Measurements from ENCODE around the gene ICAM3.
"Not testable (repeated sequence)": the region's sequence is repeated elsewhere in the genome, so short reads cannot be mapped to it uniquely, and the experiment has no call there.

Gene ICAM3

GRCh38 chr19:10339380-10339960 is at the start of gene ICAM3:
TSS of gene ICAM3 (minus strand) at chr19:10339624. CDS start at chr19:10339614, 10 bp downstream.
- peak; percentile 77 for DNase-seq

DNA sequence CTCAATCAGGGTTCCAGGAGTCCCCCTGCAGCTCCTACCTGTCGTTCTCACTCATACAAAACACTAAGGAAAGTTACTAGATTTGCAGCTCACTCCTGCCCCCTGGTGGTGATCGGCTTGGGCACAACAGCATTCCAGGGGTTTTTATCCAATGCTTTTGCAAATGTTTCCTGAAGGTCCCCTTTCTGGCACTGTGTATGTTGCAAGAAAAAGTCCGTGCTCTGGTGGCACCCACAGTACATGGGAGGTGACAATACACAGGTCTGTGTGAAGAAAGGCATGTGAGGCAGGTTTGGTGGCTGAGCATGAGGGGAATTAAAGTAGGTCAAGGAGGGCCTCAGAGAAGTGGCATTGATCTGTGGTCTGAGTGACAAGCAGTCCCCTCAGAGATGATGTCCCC is 49.5 kb upstream of the ICAM3 start:
- peak; percentile 87 for DNase-seq

DNA sequence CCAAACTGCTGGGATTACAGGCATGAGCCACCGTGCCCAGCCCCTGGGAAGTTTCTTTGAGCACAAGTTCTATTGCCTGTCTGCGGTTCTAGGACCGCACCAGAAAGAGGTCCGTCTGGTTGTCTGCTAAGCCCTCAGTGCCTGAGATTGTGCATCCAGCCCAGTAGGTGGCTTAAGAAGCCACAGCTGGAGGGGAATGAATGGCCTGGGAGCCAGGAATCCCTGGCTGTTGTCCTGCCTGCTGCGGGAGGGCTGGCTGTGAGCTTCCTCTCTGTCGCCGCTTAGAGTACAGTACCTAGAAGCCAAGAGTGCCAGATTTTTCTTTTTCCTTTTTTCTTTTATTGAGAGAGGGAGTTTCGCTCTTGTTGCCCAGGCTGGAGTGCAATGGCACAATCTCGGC is 45.2 kb upstream of the ICAM3 start:
- DNase-seq = no peak

DNA sequence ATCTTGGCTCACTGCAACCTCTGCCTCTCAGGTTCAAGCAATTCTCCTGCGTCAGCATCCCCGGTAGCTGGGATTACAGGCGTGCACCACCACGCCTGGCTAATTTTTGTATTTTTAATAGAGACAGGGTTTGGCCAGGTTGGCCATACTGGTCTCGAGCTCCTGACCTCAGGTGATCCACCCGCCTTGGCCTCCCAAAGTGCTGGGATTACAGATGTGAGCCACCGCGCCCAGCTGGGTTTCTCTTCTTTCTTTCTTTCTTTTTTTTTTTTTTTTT is 43.7 kb upstream of the ICAM3 start:
- not testable (repeated sequence) for DNase-seq

DNA sequence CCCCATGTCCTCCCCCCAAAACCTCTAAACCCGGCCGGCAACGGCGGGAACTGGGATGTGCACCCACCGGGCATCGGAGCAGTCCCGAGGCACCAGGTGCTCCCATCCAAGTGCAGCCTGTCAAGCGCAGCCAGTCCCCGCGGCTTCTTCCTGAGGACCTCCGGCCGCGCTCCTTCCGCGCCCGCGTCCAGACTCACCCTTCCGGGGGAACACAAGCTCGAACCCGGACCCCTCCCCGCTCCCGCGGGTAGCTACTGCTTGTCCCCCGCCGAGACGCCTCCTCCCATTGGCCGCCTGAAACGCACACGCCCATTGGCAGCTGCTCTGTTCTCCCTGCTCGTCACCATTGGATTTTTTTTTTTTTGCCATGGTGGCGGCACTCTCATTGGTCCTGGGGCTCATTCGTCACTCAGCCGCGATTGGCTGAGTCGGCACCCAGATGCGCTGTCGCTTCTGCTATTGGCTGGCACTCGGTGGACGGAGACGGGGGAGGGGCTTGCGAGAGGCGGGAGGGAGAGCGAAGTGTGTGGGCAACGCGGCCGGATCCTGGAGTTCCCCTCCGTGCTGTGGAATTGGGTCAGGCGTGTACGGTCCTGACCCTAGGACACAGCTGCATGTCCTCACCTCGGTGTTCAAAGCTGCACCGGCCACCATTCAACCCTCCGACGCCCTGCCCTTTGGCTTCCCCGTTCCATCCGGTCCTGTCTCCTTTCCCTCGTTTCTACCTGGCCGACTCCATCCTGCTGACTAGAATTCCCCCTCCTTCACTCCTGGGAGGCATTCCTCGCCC is 41.1 kb upstream of the ICAM3 start, which contains the start of gene TYK2:
TSS of gene TYK2 (minus strand) at position 260 of the 790 bp plus-strand sequence. CDS start 2,166 bp downstream, outside the sequence.
- DNase-seq = peak; percentile 99

- DNase-seq = peak; percentile 50
Measured at GRCh38 chr19:10379880-10380312, 40.5 kb upstream of the ICAM3 start.

GRCh38 chr19:10378124-10378523 is 38.7 kb upstream of the ICAM3 start:
- DNase-seq = no peak

GRCh38 chr19:10377140-10377640 is 37.8 kb upstream of the ICAM3 start:
- not testable (repeated sequence) for DNase-seq

GRCh38 chr19:10374931-10375330 is 35.5 kb upstream of the ICAM3 start:
- no peak for DNase-seq

DNA sequence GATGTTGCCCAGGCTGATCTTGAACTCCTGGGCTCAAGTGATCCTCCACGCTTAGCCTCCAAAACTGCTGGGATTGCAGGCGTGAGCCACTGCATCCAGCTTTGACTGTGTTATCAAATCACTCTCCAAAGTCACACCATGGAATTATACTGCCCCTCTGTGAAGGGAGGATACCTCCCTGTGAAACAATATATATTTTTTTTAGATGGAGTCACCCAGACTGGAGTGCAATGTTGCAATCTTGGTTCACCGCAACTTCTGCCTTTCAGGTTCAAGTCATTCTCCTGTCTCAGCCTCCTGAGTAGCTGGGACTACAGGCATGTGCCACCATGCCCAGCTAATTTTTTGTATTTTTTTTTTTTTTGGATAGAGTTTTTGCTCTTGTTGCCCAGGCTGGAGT is 33.3 kb upstream of the ICAM3 start:
- DNase-seq = no peak

DNA sequence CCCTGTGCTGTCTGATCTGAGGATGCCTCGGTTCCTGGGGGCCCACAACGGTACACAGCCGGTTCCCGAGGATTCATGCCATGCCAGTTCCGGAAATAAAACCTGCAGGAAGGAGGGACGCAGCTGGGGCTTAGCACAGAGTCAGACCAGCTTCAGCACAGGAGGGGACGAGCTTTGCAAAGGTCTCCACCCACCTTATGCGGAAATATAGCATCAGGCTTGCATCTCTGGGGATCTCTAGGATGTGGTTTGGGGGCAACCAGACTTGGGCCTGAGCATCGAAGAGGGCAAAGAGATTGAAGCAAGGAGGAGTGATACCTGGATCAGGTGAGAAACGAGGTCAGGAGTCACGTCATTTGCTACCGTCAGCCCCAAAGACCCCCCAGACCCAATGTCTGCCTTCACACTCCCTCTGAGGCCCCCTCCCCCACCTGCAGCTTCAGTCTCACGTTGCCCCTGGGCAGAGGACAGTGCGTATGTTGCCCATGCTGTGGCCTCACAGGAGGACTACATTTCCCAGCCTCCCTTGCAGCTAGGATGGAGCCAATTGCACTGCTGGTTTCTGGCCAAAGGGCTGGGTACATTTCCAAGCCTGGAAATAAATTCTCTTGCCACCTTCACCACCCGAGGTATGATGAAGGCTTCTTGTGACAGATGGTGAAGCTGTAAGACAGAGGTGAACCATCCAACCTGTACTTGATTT is 28.8 kb upstream of the ICAM3 start:
- peak; percentile 35 for DNase-seq

- DNase-seq = not testable (repeated sequence)
Measured at GRCh38 chr19:10366950-10367512, 27.6 kb upstream of the ICAM3 start.

DNA sequence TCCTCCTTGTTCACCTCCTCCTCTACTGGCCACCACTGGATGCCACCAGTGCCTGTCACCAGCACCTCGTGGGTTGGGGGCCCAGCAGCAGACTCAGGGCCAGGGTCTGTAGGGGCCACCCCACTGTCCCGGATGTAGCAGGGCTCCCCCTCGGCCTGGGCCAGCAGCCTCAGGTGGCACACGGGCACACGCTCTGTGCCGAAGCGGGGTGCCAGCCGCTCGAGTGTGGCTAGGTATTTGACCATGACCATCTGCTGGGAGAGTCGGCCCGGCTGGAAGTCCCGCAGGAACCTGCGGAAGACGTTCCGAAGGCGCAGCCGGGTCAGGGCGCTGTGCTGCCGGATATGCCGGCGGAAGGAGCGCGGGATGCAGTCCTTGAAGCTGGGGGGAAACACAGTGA is 26.1 kb upstream of the ICAM3 start:
- DNase-seq = no peak

GRCh38 chr19:10364644-10365043 is 25.2 kb upstream of the ICAM3 start:
- no peak for DNase-seq

DNA sequence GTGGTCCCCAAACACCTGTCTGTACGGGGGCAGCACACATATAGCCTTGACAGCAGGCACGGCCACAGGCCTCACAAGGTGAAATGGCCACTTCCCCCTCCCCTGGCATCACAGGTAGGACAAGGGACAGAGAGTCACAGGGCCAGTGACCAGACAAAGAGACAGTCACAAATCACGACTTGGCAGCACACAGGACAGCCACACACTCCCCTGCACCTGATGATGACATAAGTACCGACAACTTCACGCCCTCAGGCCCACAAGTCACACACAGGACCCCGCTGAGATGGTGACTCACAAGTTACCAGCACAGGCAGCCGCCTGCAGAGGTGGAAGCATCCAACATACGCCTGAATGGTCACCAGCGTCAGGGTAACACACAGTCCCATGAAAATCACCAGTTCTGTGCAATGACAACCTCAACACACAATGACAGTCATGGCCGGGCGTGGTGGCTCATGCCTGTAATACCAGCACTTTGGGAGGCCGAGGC is 24.4 kb upstream of the ICAM3 start:
- DNase-seq = no peak

DNA sequence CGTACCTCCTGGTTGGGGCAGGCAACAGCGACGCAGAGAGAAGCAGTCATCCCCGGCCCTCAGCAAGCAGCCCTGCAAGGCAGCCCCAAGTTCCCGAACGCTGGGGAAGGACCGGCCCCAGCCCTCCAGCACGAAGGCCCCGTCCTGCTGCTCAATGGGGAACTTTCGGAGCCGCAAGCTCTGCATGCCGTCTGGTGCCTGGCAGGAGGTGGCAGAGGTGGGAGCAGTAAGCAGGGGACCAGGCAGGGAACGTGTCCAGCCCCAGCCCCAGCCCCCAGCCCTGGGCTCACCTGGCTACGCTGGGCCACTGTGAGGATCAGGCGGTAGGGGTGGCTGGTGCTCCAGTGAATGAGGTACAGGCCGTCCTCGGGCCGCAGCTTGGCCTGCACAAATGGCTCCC is 22.8 kb upstream of the ICAM3 start:
- no peak for DNase-seq

DNA sequence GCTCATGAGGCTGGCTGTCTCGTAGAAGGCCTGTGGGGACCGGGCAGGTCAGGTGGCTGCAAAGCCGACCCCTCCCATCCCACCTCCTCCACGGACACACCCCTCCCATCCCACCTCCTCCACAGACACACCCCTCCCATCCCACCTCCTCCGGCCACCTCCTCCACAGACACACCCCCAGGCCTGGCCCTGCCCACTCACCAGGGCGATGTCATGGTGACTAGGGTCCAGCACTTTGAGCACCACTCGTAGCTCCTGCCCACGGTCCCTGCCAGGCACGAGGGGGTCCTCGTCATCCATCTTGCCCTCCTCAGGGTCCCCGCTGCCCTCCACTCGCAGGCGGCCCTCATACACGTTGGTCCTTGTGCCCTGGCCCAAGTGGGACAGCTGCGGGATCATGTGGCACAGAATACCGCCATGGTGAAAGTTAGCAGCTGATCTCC is 22.2 kb upstream of the ICAM3 start:
- DNase-seq = no peak

DNA sequence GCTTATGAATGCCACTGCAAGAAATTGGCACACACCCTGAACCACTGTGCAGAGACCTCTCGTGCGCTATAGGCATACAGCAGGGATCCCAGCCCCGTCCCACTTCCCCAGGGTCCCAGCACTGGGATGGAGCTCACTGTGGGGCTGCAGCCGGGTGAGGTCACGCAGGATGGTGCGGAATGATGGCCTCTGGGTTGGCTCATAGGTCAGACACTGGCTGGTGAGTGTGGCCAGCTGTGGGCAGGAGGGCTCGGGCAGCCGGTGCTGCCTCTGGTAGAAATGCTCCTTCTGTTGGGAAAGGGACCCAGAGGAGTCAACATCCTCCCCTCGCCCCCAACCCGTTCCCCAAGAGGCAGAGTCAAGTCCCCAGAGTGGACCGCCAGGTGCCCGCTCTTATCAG is 17.0 kb upstream of the ICAM3 start:
- no peak for DNase-seq

GRCh38 chr19:10353793-10354391 is 14.5 kb upstream of the ICAM3 start:
- DNase-seq = peak; percentile 69

GRCh38 chr19:10352764-10353671 is 13.6 kb upstream of the ICAM3 start:
- no peak for DNase-seq

DNA sequence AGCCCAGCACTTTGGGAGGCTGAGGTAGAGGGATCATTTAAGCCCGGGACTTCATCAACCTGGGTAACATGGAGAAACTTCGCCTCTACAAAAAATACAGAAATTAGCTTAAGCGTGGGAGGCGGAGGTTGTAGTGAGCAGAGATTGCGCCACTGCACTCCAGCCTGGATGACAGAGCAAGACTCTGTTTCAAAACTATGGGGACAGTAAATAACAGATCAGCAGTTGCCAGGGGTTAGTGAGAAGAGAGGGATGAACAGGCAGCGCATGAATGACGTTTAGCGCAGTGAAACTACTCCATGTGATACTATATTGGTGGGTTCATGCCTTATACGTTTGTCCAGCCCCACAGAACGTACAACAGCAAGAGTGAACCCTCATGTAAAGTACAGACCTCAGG is 7.1 kb upstream of the ICAM3 start:
- peak; percentile 36 for DNase-seq

DNA sequence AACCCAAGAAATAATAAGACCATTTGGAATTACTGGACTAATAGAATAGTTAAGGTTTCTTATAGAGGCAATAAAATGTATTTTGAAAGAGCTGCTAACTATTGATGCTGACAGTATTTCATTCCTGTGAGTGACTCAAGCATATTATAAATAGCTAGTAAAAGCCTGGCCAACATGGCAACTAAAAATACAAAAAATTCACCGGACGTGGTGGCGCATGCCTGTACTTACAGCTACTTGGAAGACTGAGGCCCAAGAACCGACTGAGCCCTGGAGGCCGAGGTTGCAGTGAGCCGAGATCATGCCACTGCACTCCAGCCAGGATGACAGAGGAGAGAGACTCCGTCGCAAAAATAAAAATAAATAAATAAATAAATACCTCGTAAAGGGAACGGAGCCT is 5.4 kb upstream of the ICAM3 start:
- DNase-seq = no peak
